ENCODE results near the gene NTMT1. TPM values are rescaled to one million over a fixed set of nuclear protein-coding genes. Genes with fewer than 3 reads are reported as not detected.

Gene NTMT1
- total RNA-seq, 1 donor from 2014 or later: 45.1 TPM

DNA sequence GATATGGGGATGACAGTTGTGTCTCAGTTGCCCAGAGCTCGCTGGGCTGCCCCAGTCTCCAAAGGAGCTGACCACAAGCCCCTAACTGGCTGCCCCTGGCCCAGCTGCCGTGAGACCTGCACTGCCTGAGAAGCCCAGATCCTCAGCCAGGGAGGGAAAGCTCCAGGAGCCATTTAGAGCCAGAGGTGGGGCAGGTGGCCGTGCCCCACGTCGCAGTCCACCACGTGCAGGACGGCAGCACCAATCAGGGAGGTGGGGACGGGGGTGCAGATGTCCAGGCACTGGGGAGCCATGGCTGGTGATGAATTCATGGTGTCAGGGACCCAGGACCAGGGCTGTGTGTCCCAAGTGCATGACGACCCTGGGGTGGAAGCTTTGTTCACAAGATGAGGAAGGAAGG, 52.9 kb downstream of the NTMT1 start:
- DNase-seq (ENCODE audit: low spot score): no peak

- no peak for DNase-seq (ENCODE audit: low spot score)
Measured at GRCh38 chr9:129679537-129679936, 53.6 kb downstream of the NTMT1 start.

DNA sequence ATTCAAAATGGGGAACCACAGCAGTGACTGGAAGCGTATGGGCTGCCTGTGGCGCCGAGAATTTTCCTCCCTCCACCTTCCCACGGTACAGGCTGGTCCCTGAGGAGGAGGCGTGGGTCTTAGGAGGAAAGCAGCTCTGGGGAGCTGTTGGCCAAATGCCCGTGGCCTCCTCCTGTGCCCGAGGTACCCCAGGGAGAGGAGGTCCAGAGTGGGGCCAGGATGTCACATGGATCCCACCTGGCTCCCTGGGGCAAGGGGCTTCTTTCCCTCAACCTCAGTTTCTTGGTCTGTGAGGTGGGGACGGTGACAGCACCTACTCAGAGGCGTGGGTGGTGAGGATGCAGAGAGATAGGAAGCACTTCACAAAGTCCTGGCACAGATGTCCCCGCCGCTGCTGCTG, 56.0 kb downstream of the NTMT1 start:
- DNase-seq (ENCODE audit: low spot score): no peak

- DNase-seq (ENCODE audit: low spot score): no peak
Measured at GRCh38 chr9:129682381-129682780, 56.4 kb downstream of the NTMT1 start.

- no peak for DNase-seq (ENCODE audit: low spot score)
Measured at GRCh38 chr9:129685220-129685932, 59.4 kb downstream of the NTMT1 start.

Other genes with a start within 250 kb of the NTMT1 start
- gene C9orf50, start 5.1 kb upstream of the NTMT1 start, total RNA-seq: 1.0 TPM
- gene ASB6, start 16.0 kb downstream of the NTMT1 start, total RNA-seq: 21.0 TPM
- 1.5 TPM for gene PRRX2, start 39.5 kb downstream of the NTMT1 start, total RNA-seq
- 5.0 TPM for gene PTGES, start 126.9 kb downstream of the NTMT1 start, total RNA-seq
- 28.1 TPM for gene TOR1B, start 177.0 kb downstream of the NTMT1 start, total RNA-seq
- 35.9 TPM for gene TOR1A, start 198.0 kb downstream of the NTMT1 start, total RNA-seq
- 53.6 TPM for gene C9orf78, start 209.1 kb downstream of the NTMT1 start, total RNA-seq
- gene USP20, start 209.3 kb downstream of the NTMT1 start, total RNA-seq: 41.0 TPM

All from mucosa of gallbladder (tissue), 1 donor.